ENCODE results near the gene MEIS1.

MEIS1 gene

GRCh38 chr2:66405473-66405872 is 29.5 kb upstream of the MEIS1 start:
- no peak for TF ChIP-seq CTCF (IDR thresholded peaks at IDR 0.05; ENCODE audit: insufficient read depth, low read length, poor library complexity, severe bottlenecking)
- H3K36me3 ChIP-seq (ENCODE audit: control insufficient read depth, insufficient read depth, low read length), result no peaks in the 10 kb centered on the region
- H3K27me3 ChIP-seq (replicated peaks; ENCODE audit: control insufficient read depth, insufficient read depth, low read length), result no peaks in the 10 kb centered on the region
- H3K4me3 ChIP-seq (replicated peaks; ENCODE audit: low read depth, low read length), result no peak overlapping the region
- no peak for DNase-seq (ENCODE audit: extremely low read depth, insufficient read length)

- Histone ChIP-seq H3K36me3 (ENCODE audit: control insufficient read depth, insufficient read depth, low read length) (no peaks in the 10 kb centered on the region), H3K27me3 (replicated peaks; ENCODE audit: control insufficient read depth, insufficient read depth, low read length) (no peaks in the 10 kb centered on the region), H3K4me3 (replicated peaks; ENCODE audit: low read depth, low read length) (no peak overlapping the region)
- DNase-seq (ENCODE audit: extremely low read depth, insufficient read length), result no peak
- TF ChIP-seq CTCF (IDR thresholded peaks at IDR 0.05; ENCODE audit: insufficient read depth, low read length, poor library complexity, severe bottlenecking), result no peak
Observed at GRCh38 chr2:66408905-66409304, 26.0 kb upstream of the MEIS1 start.

GRCh38 chr2:66412874-66413273 is 22.1 kb upstream of the MEIS1 start:
- no peak for DNase-seq (ENCODE audit: extremely low read depth, insufficient read length)
- no peak overlapping the region for H3K4me3 ChIP-seq (replicated peaks; ENCODE audit: low read depth, low read length)
- no peaks in the 10 kb centered on the region for H3K36me3 ChIP-seq (ENCODE audit: control insufficient read depth, insufficient read depth, low read length)
- TF ChIP-seq CTCF (IDR thresholded peaks at IDR 0.05; ENCODE audit: insufficient read depth, low read length, poor library complexity, severe bottlenecking), result no peak
- H3K27me3 ChIP-seq (replicated peaks; ENCODE audit: control insufficient read depth, insufficient read depth, low read length), result no peaks in the 10 kb centered on the region

- no peak overlapping the region for H3K4me3 ChIP-seq (replicated peaks; ENCODE audit: low read depth, low read length)
- DNase-seq (ENCODE audit: extremely low read depth, insufficient read length), result no peak
- H3K36me3 ChIP-seq (ENCODE audit: control insufficient read depth, insufficient read depth, low read length), result no peaks in the 10 kb centered on the region
- no peaks in the 10 kb centered on the region for H3K27me3 ChIP-seq (replicated peaks; ENCODE audit: control insufficient read depth, insufficient read depth, low read length)
- no peak for TF ChIP-seq CTCF (IDR thresholded peaks at IDR 0.05; ENCODE audit: insufficient read depth, low read length, poor library complexity, severe bottlenecking)
Observed at GRCh38 chr2:66414896-66415295, 20.0 kb upstream of the MEIS1 start.

- no peak for TF ChIP-seq CTCF (IDR thresholded peaks at IDR 0.05; ENCODE audit: insufficient read depth, low read length, poor library complexity, severe bottlenecking)
- H3K36me3 ChIP-seq (ENCODE audit: control insufficient read depth, insufficient read depth, low read length), result no peaks in the 10 kb centered on the region
- no peak overlapping the region for H3K4me3 ChIP-seq (replicated peaks; ENCODE audit: low read depth, low read length)
- no peak for DNase-seq (ENCODE audit: extremely low read depth, insufficient read length)
- H3K27me3 ChIP-seq (replicated peaks; ENCODE audit: control insufficient read depth, insufficient read depth, low read length), result no peaks in the 10 kb centered on the region
Observed at GRCh38 chr2:66418381-66418780, 16.5 kb upstream of the MEIS1 start.

- TF ChIP-seq CTCF (IDR thresholded peaks at IDR 0.05; ENCODE audit: insufficient read depth, low read length, poor library complexity, severe bottlenecking), result no peak
- H3K36me3 ChIP-seq (ENCODE audit: control insufficient read depth, insufficient read depth, low read length), result no peaks in the 10 kb centered on the region
- H3K27me3 ChIP-seq (replicated peaks; ENCODE audit: control insufficient read depth, insufficient read depth, low read length), result no peaks in the 10 kb centered on the region; the same call in 1 of the 2 replicates
- H3K4me3 ChIP-seq (replicated peaks; ENCODE audit: low read depth, low read length), result no peak overlapping the region
- DNase-seq (ENCODE audit: extremely low read depth, insufficient read length), result no peak
Observed at GRCh38 chr2:66421612-66422011, 13.3 kb upstream of the MEIS1 start.

Measured in GM06990 (cell line).